CD4-positive, alpha-beta T cell (primary cell): ENCODE results near the gene RPLP2. TPM values are rescaled to one million over a fixed set of nuclear protein-coding genes. Genes with fewer than 3 reads are reported as not detected.

Source experiments
- ATAC-seq: fragments of 200-7000 bp; cut with Tn5 transposase; one replicate; pipeline ENCODE4 v1.10.0; 2022; ENCODE audit warnings: mild to moderate bottlenecking; ENCODE audit not compliant: poor library complexity
- CTCF ChIA-PET: fragments of 350-600 bp; sonication (Branson Sonifier 250); formaldehyde crosslinking; loops from one replicate; lab custom pipeline; 2021; ENCODE audit warnings: antibody characterized with exemption, inconsistent platforms; lab: Charles Lee
- POLR2A ChIA-PET: fragments of 350-600 bp; sonication (Branson Sonifier 250); formaldehyde crosslinking; loops from one replicate; lab custom pipeline; 2021; ENCODE audit warnings: antibody characterized with exemption, inconsistent platforms; lab: Charles Lee
- DNase-seq, 14 experiments: peaks; one replicate each; pipeline ENCODE4 v3.0.0-alpha.2; 2013 to 2020; ENCODE audit warnings: mixed read lengths in 2 of 14
- H3K27ac ChIP-seq, 2 donors: one replicate each; pipeline versions ENCODE4 v1.5.1 to v1.7.0; 2013; ENCODE audit warnings: low read length in 2 of 2, low read depth in 1 of 2, mild to moderate bottlenecking in 1 of 2
- H3K27me3 ChIP-seq, 2 experiments: 1 replicate in 1 of 2; 2 replicates in 1 of 2; pipeline versions ENCODE4 v1.6.1 to v1.7.0; 2013; ENCODE audit warnings: low read length in 2 of 2, control low read depth in 1 of 2, mild to moderate bottlenecking in 1 of 2, moderate library complexity in 1 of 2; ENCODE audit not compliant: insufficient read depth in 2 of 2, control insufficient read depth in 1 of 2
- H3K36me3 ChIP-seq: one replicate; pipeline ENCODE4 v1.6.1; 2013; ENCODE audit warnings: low read length, control low read depth; ENCODE audit not compliant: insufficient read depth
- H3K4me1 ChIP-seq: one replicate; pipeline ENCODE4 v1.6.1; 2013; ENCODE audit warnings: low read length, control low read depth; ENCODE audit not compliant: insufficient read depth
- H3K4me3 ChIP-seq: one replicate; pipeline ENCODE4 v1.5.1; 2013; ENCODE audit warnings: mild to moderate bottlenecking, low read length, moderate library complexity
- H3K9me3 ChIP-seq, 2 experiments: 1 replicate in 1 of 2; 2 replicates in 1 of 2; pipeline versions ENCODE4 v1.6.1 to v1.7.0; 2013; ENCODE audit warnings: low read length in 2 of 2, mild to moderate bottlenecking in 2 of 2, control low read depth in 1 of 2, moderate library complexity in 1 of 2; ENCODE audit not compliant: control insufficient read depth in 1 of 2, insufficient read depth in 1 of 2
- H3K27ac Mint-ChIP-seq: one replicate; pipeline ENCODE4 v1.8.0; 2020; ENCODE audit warnings: mixed read lengths
- H3K27me3 Mint-ChIP-seq: one replicate; pipeline ENCODE4 v1.8.0; 2021; ENCODE audit warnings: mixed read lengths
- H3K36me3 Mint-ChIP-seq: one replicate; pipeline ENCODE4 v1.8.0; 2021; ENCODE audit warnings: low read depth, mixed read lengths
- H3K4me1 Mint-ChIP-seq: one replicate; pipeline ENCODE4 v1.8.0; 2021; ENCODE audit warnings: low read depth, mixed read lengths
- H3K4me3 Mint-ChIP-seq: one replicate; pipeline ENCODE4 v1.8.0; 2020; ENCODE audit warnings: mild to moderate bottlenecking, mixed read lengths
- H3K9me3 Mint-ChIP-seq: one replicate; pipeline ENCODE4 v1.8.0; 2020; ENCODE audit warnings: mixed read lengths
- CTCF ChIP-seq: fragments of 200-600 bp; IDR thresholded peaks from one replicate; pipeline ENCODE4 v1.8.0; 2022; ENCODE audit warnings: antibody characterized with exemption, mild to moderate bottlenecking
- intact Hi-C, 2 experiments: fragments of 100-400 bp; cut with DNase I in 1 of 2; cut with micrococcal nuclease in 1 of 2; formaldehyde crosslinking; loops; one replicate each; pipeline versions ENCODE4 v1.15.1 to v1.9.0; 2023 to 2025; cut with DNase I, micrococcal nuclease
- total RNA-seq, 174 experiments: library from RNA in 2 of 174; stranded (reverse) in 2 of 174; gene quantifications; one replicate each; pipeline ENCODE4 v1.2.3 and lab custom pipeline; 2021 to 2026

RPLP2 gene
- total RNA-seq, 2 experiments from 2014 or later: 5,234 to 5,390 TPM

GRCh38 chr11:848380-848931 lies 38.7 kb downstream of the RPLP2 start:
- peak; percentile 85 for ATAC-seq
- Histone ChIP-seq H3K27ac (no peak overlapping the region), H3K4me3 (no peak overlapping the region), H3K4me1 (peaks cover 30% of the 10 kb centered on the region), H3K36me3 (no peaks in the 10 kb centered on the region), H3K9me3 (peaks cover 0 to 7% of the 10 kb centered on the region in 2 experiments), H3K27me3 (peaks cover 7 to 18% of the 10 kb centered on the region in 2 experiments)
- H3K27me3 Mint-ChIP-seq: peaks cover 4% of the 10 kb centered on the region
- H3K4me1 Mint-ChIP-seq: peaks cover 4% of the 10 kb centered on the region
- H3K36me3 Mint-ChIP-seq: no peaks in the 10 kb centered on the region
- no peaks in the 10 kb centered on the region for H3K9me3 Mint-ChIP-seq
- H3K4me3 Mint-ChIP-seq: peak overlapping the region; percentile 56
- TF ChIP-seq CTCF: peak; percentile 86
- intact Hi-C loops: loop anchor here (1.0 to 10.0 kb wide), 7 partner anchors 76 to 726 kb away; partner anchors contain the start of genes AP2A2 (in 2 of the 2) and DUSP8 (in 1 of the 2)
- no peak overlapping the region for H3K27ac Mint-ChIP-seq
- ChIA-PET POLR2A (interaction anchor here (0.8 to 0.9 kb wide), 2 partner anchors 21 to 29 kb away, joined by 3 to 4 read pairs; no protein-coding TSS in a partner anchor), CTCF (interaction anchor here (0.9 to 1.9 kb wide), 3 partner anchors 29 to 203 kb away, joined by 3 to 11 read pairs (median 7); partner anchors contain the start of gene PNPLA2)
- DNase-seq: peak; percentile 49 to 79 (median 59)

GRCh38 chr11:849104-849824 lies 39.5 kb downstream of the RPLP2 start:
- peaks cover 4% of the 10 kb centered on the region for H3K4me1 Mint-ChIP-seq
- ChIA-PET POLR2A (no interaction called here), CTCF (interaction anchor here (0.9 to 1.9 kb wide), 3 partner anchors 30 to 202 kb away, joined by 3 to 11 read pairs (median 7); partner anchors contain the start of gene PNPLA2)
- peaks cover 22% of the 10 kb centered on the region for H3K4me1 ChIP-seq
- peaks cover 4% of the 10 kb centered on the region for H3K27me3 Mint-ChIP-seq
- DNase-seq: peak in 6 of 14 experiments; percentile 20 to 61 (median 52)
- H3K9me3 ChIP-seq: peaks cover 0 to 7% of the 10 kb centered on the region in 2 experiments
- intact Hi-C loops: loop anchor here (2.0 to 10.0 kb wide), 6 partner anchors 76 to 726 kb away; partner anchors contain the start of genes AP2A2 (in 2 of the 2) and DUSP8 (in 1 of the 2)
- H3K4me3 Mint-ChIP-seq: peak overlapping the region; percentile 83
- H3K9me3 Mint-ChIP-seq: no peaks in the 10 kb centered on the region
- H3K27ac Mint-ChIP-seq: no peak overlapping the region
- no peak overlapping the region for H3K27ac ChIP-seq
- no peaks in the 10 kb centered on the region for H3K36me3 ChIP-seq
- no peak for TF ChIP-seq CTCF
- no peaks in the 10 kb centered on the region for H3K36me3 Mint-ChIP-seq
- peak; percentile 43 for ATAC-seq
- peaks cover 5 to 18% of the 10 kb centered on the region in 2 experiments for H3K27me3 ChIP-seq
- peak overlapping the region; percentile 49 for H3K4me3 ChIP-seq

GRCh38 chr11:849951-850774 lies 40.4 kb downstream of the RPLP2 start:
- ChIA-PET CTCF (no interaction called here), POLR2A (no interaction called here)
- ATAC-seq: no peak
- H3K4me1 Mint-ChIP-seq: peaks cover 4% of the 10 kb centered on the region
- peaks cover 16% of the 10 kb centered on the region for H3K4me1 ChIP-seq
- no peak overlapping the region for H3K27ac ChIP-seq
- no peaks in the 10 kb centered on the region for H3K36me3 Mint-ChIP-seq
- H3K27ac Mint-ChIP-seq: no peak overlapping the region
- peaks cover 4 to 18% of the 10 kb centered on the region in 2 experiments for H3K27me3 ChIP-seq
- peak in 1 of 14 experiments; percentile 37 for DNase-seq
- TF ChIP-seq CTCF: no peak
- no peaks in the 10 kb centered on the region for H3K9me3 Mint-ChIP-seq
- H3K36me3 ChIP-seq: no peaks in the 10 kb centered on the region
- H3K4me3 ChIP-seq: no peak overlapping the region
- peaks cover 0 to 7% of the 10 kb centered on the region in 2 experiments for H3K9me3 ChIP-seq
- intact Hi-C loops: loop anchor here (2.0 to 10.0 kb wide), 6 partner anchors 75 to 725 kb away; partner anchors contain the start of genes AP2A2 (in 2 of the 2) and DUSP8 (in 1 of the 2)
- H3K27me3 Mint-ChIP-seq: peaks cover 4% of the 10 kb centered on the region
- H3K4me3 Mint-ChIP-seq: peak overlapping the region; percentile 60
